Loucy (cell line): ENCODE measurements around the gene COL6A1.

Experiments
- H2AFZ ChIP-seq: fragments of 200-600 bp; sonication (generic); 2 replicates; pipeline ENCODE4 v1.6.0; 2016; ENCODE audit warnings: antibody characterized with exemption, mild to moderate bottlenecking, low read length, moderate library complexity
- H3F3A ChIP-seq: fragments of 200-600 bp; 2 replicates; pipeline ENCODE4 v1.6.0; 2016; ENCODE audit warnings: antibody characterized with exemption, low read depth, mild to moderate bottlenecking
- H3K27me3 ChIP-seq: fragments of 200-600 bp; sonication (generic); 2 replicates; pipeline ENCODE4 v1.6.1; 2014; ENCODE audit warnings: low read length, mild to moderate bottlenecking; ENCODE audit not compliant: insufficient read depth, poor library complexity, severe bottlenecking
- H3K36me3 ChIP-seq: fragments of 200-600 bp; sonication (generic); 2 replicates; pipeline ENCODE4 v1.6.1; 2016; ENCODE audit warnings: low read length; ENCODE audit not compliant: insufficient read depth
- H3K4me1 ChIP-seq: fragments of 200-600 bp; sonication (generic); 2 replicates; pipeline ENCODE4 v1.5.1; 2014; ENCODE audit warnings: low read length, mild to moderate bottlenecking; ENCODE audit not compliant: insufficient read depth, poor library complexity, severe bottlenecking
- H3K4me2 ChIP-seq: fragments of 200-600 bp; sonication (generic); 2 replicates; pipeline ENCODE4 v1.6.0; 2014; ENCODE audit warnings: antibody characterized with exemption, low read length, low read depth, mild to moderate bottlenecking; ENCODE audit not compliant: poor library complexity, severe bottlenecking
- H3K4me3 ChIP-seq: fragments of 200-600 bp; sonication (generic); 2 replicates; pipeline ENCODE4 v1.5.1; 2014; ENCODE audit warnings: low read length, mild to moderate bottlenecking, mixed read lengths; ENCODE audit not compliant: poor library complexity, severe bottlenecking
- H3K79me2 ChIP-seq: fragments of 200-600 bp; sonication (generic); 2 replicates; pipeline ENCODE4 v1.6.1; 2014; ENCODE audit warnings: low read length; ENCODE audit not compliant: insufficient read depth
- H3K9ac ChIP-seq: fragments of 200-600 bp; sonication (generic); 2 replicates; pipeline ENCODE4 v1.6.0; 2014; ENCODE audit warnings: mild to moderate bottlenecking, low read depth, low read length, moderate library complexity; ENCODE audit not compliant: poor library complexity, severe bottlenecking
- H3K9me2 ChIP-seq: fragments of 200-600 bp; sonication (generic); replicated peaks from 2 replicates; pipeline ENCODE4 v1.6.1; 2016; ENCODE audit warnings: low read depth, low read length, mixed read lengths
- H3K9me3 ChIP-seq: fragments of 200-600 bp; sonication (generic); 2 replicates; pipeline ENCODE4 v1.6.1; 2014; ENCODE audit warnings: mild to moderate bottlenecking, antibody characterized with exemption, low read length, low read depth; ENCODE audit not compliant: insufficient read depth
- H4K20me1 ChIP-seq: fragments of 200-600 bp; sonication (generic); 2 replicates; pipeline ENCODE4 v1.6.0; 2014; ENCODE audit warnings: antibody characterized with exemption, low read length, mild to moderate bottlenecking; ENCODE audit not compliant: insufficient read depth, poor library complexity, severe bottlenecking
- CTCF ChIP-seq: fragments of 200-600 bp; sonication (generic); conservative IDR thresholded peaks from 2 replicates; pipeline ENCODE4 v1.5.1; 2014; ENCODE audit warnings: mild to moderate bottlenecking, antibody characterized with exemption, low read length
- EZH2phosphoT487 ChIP-seq: fragments of 200-600 bp; IDR thresholded peaks from 2 replicates; pipeline ENCODE4 v1.6.1; 2018; ENCODE audit warnings: antibody characterized with exemption, mild to moderate bottlenecking, moderate library complexity, borderline replicate concordance

The COL6A1 gene

GRCh38 chr21:46007492-46007868 lies 25.9 kb downstream of the COL6A1 start:
- TF ChIP-seq CTCF: no peak
- TF ChIP-seq EZH2phosphoT487: no peak
- H3K4me1 ChIP-seq: no peaks in the 10 kb centered on the region
- no peaks in the 10 kb centered on the region for H3K36me3 ChIP-seq
- no peak overlapping the region for H2AFZ ChIP-seq
- no peak overlapping the region for H3K9ac ChIP-seq
- no peaks in the 10 kb centered on the region for H3K27me3 ChIP-seq
- H3K4me2 ChIP-seq: no peak overlapping the region
- H4K20me1 ChIP-seq: no peaks in the 10 kb centered on the region
- H3K9me2 ChIP-seq: no peaks in the 10 kb centered on the region
- no peaks in the 10 kb centered on the region for H3K79me2 ChIP-seq
- no peaks in the 10 kb centered on the region for H3F3A ChIP-seq
- peaks cover 14% of the 10 kb centered on the region; the same call in 1 of the 2 replicates for H3K9me3 ChIP-seq
- no peak overlapping the region for H3K4me3 ChIP-seq

DNA sequence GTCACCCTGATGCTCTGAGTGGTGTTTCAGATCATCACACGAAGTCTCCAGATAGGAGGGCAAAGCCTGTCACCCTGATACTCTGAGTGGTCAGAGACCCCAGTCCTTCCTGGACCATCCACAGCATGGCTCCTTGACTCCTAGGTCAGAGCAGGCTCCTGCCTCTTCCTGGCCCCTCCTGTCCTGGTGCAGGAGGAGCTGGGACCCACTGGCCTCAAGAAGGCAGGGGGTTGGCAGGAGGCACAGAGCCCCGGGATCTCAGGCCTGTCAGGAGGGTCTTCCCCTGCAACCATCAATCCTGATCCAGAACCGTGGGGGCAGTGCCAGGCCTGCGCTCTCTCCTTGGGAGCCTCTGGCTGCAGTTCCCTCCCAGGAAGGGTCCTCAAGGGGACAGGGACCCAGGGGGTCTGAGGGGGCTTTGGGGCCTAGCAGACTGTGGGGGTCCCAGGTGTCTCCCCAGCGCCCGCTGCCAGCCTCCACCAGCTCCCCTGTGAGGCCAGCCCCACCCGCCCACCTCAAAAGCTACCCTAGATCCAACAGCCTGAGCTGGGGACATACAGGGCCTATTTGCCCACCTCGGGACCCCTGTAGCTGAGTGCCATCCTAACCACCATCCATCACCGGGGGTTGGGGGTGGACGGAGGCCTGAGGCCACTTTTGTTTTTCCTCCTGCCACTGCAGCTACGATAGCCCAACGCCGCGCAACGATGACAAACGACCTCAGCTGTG lies 27.5 kb downstream of the COL6A1 start:
- no peak for TF ChIP-seq CTCF
- no peak for TF ChIP-seq EZH2phosphoT487
- Histone ChIP-seq H3K36me3 (no peaks in the 10 kb centered on the region), H3K9ac (no peak overlapping the region), H3K4me3 (no peak overlapping the region), H3K9me2 (no peaks in the 10 kb centered on the region), H4K20me1 (no peaks in the 10 kb centered on the region), H2AFZ (no peak overlapping the region), H3K4me1 (no peaks in the 10 kb centered on the region), H3F3A (no peaks in the 10 kb centered on the region), H3K27me3 (no peaks in the 10 kb centered on the region), H3K79me2 (no peaks in the 10 kb centered on the region), H3K9me3 (peaks cover 14% of the 10 kb centered on the region; the same call in 1 of the 2 replicates), H3K4me2 (no peak overlapping the region)

DNA sequence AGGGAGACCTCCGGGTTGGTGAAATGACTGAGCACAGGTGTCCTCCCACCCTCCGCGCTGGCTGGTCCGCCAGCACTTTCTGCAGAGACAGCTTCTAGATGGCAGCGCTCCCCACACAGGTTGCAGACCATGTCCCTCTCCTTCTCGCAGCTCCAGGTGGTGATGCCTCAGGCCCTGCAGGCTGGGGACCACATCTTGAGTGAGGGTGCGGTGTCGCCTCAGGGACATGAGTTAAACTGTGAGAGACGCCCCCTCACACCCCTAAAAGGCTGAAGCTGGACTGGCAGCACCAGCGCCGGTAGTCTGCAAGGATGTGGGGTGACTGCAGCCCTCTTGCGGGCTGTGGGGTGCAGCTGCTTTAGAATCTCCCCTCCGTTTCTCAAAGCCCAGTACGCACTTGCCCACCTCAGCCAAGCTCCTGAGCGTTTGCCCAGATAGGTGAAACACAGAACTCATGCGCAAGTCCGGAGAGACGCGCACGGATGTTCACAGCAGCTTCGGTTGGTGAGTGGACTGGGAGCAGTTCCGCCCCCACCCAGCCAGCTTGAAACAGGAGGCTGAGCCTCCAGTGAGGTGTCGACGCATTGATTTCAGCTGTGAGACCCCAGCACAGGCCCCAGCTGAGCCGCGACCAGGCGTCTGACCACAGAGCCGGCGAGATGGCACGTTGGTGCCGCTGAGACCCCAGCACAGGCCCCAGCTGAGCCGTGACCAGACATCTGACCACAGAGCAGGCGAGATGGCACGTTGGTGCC lies 28.6 kb downstream of the COL6A1 start:
- Histone ChIP-seq H2AFZ (no peak overlapping the region), H4K20me1 (no peaks in the 10 kb centered on the region), H3F3A (no peaks in the 10 kb centered on the region), H3K9me2 (no peaks in the 10 kb centered on the region), H3K36me3 (no peaks in the 10 kb centered on the region), H3K79me2 (no peaks in the 10 kb centered on the region), H3K4me3 (no peak overlapping the region), H3K9me3 (peaks cover 11% of the 10 kb centered on the region; the same call in 1 of the 2 replicates), H3K27me3 (no peaks in the 10 kb centered on the region), H3K4me1 (no peaks in the 10 kb centered on the region), H3K9ac (no peak overlapping the region), H3K4me2 (no peak overlapping the region)
- TF ChIP-seq EZH2phosphoT487: no peak
- no peak for TF ChIP-seq CTCF
